ENCODE data around the gene MRM3.

The MRM3 gene

GRCh38 chr17:806346-806745 lies 24.2 kb downstream of the MRM3 start:
- no peak for TF ChIP-seq CTCF (IDR thresholded peaks at IDR 0.05; ENCODE audit: control extremely low read depth, extremely low read depth, low read depth, missing control alignments)
- no peak for DNase-seq (ENCODE audit: extremely low spot score)
- POLR2A ChIA-PET: no interaction called here
- CTCF ChIA-PET: no interaction called here

- no peak for DNase-seq (ENCODE audit: extremely low spot score)
- CTCF ChIA-PET: no interaction called here
- TF ChIP-seq CTCF (IDR thresholded peaks at IDR 0.05; ENCODE audit: control extremely low read depth, extremely low read depth, low read depth, missing control alignments): no peak
- POLR2A ChIA-PET: no interaction called here
These were observed 24.8 kb downstream of the MRM3 start for GRCh38 chr17:806781-807522.

- TF ChIP-seq CTCF (IDR thresholded peaks at IDR 0.05; ENCODE audit: control extremely low read depth, extremely low read depth, low read depth, missing control alignments): no peak
- DNase-seq (ENCODE audit: extremely low spot score): no peak
- POLR2A ChIA-PET: no interaction called here
- CTCF ChIA-PET: no interaction called here
These were observed 25.6 kb downstream of the MRM3 start for GRCh38 chr17:807523-808294.

GRCh38 chr17:811051-811784 lies 29.1 kb downstream of the MRM3 start:
- TF ChIP-seq CTCF (IDR thresholded peaks at IDR 0.05; ENCODE audit: control extremely low read depth, extremely low read depth, low read depth, missing control alignments): no peak
- no peak for DNase-seq (ENCODE audit: extremely low spot score)
- ChIA-PET CTCF (no interaction called here), POLR2A (no interaction called here)

GRCh38 chr17:812638-813204 lies 30.6 kb downstream of the MRM3 start:
- CTCF ChIA-PET: no interaction called here
- POLR2A ChIA-PET: no interaction called here
- no peak for DNase-seq (ENCODE audit: extremely low spot score)
- no peak for TF ChIP-seq CTCF (IDR thresholded peaks at IDR 0.05; ENCODE audit: control extremely low read depth, extremely low read depth, low read depth, missing control alignments)

- ChIA-PET CTCF (no interaction called here), POLR2A (no interaction called here)
- no peak for TF ChIP-seq CTCF (IDR thresholded peaks at IDR 0.05; ENCODE audit: control extremely low read depth, extremely low read depth, low read depth, missing control alignments)
- no peak for DNase-seq (ENCODE audit: extremely low spot score)
These were observed 32.2 kb downstream of the MRM3 start for GRCh38 chr17:814371-814770.
